Progenitor cell of endocrine pancreas (in vitro differentiated cells): ENCODE data around the gene CD68. TPM values are rescaled to one million over a fixed set of nuclear protein-coding genes. Genes with fewer than 3 reads are reported as not detected.
A peak's percentile ranks its signal among the peaks of the same experiment; 100 is the strongest.

Source experiments
- DNase-seq: peaks from one replicate; pipeline ENCODE4 v3.0.0; 2021; ENCODE audit warnings: low spot score; ENCODE audit not compliant: unreplicated experiment
- H3K27ac Mint-ChIP-seq: 2 replicates; pipeline ENCODE4 v1.8.0; 2021; ENCODE audit warnings: mild to moderate bottlenecking, moderate library complexity, mixed read lengths
- H3K27me3 Mint-ChIP-seq: 2 replicates; pipeline ENCODE4 v1.8.0; 2021; ENCODE audit warnings: mixed read lengths
- H3K36me3 Mint-ChIP-seq: 2 replicates; pipeline ENCODE4 v1.8.0; 2022; ENCODE audit warnings: mixed read lengths; ENCODE audit not compliant: insufficient read depth
- H3K4me1 Mint-ChIP-seq: 2 replicates; pipeline ENCODE4 v1.8.0; 2021; ENCODE audit warnings: low read depth, mixed read lengths
- H3K4me3 Mint-ChIP-seq: 2 replicates; pipeline ENCODE4 v1.8.0; 2021; ENCODE audit warnings: low read depth, mild to moderate bottlenecking, moderate library complexity, mixed read lengths
- H3K9me3 Mint-ChIP-seq: 2 replicates; pipeline ENCODE4 v1.8.0; 2021; ENCODE audit warnings: low read depth, mixed read lengths
- total RNA-seq: library from RNA; stranded (reverse); gene quantifications from 2 replicates; pipeline ENCODE4 v1.2.1, GENCODE V29; 2021
- TF ChIP-seq, protein P1 (sequence below): fragments of 200-600 bp; sonication (generic); IDR thresholded peaks from one replicate; pipeline ENCODE4 v1.5.0; 2021; ENCODE audit warnings: antibody characterized with exemption, mild to moderate bottlenecking; ENCODE audit not compliant: unreplicated experiment

CD68 gene
- total RNA-seq, 1 donor from 2014 or later, result not detected

DNA sequence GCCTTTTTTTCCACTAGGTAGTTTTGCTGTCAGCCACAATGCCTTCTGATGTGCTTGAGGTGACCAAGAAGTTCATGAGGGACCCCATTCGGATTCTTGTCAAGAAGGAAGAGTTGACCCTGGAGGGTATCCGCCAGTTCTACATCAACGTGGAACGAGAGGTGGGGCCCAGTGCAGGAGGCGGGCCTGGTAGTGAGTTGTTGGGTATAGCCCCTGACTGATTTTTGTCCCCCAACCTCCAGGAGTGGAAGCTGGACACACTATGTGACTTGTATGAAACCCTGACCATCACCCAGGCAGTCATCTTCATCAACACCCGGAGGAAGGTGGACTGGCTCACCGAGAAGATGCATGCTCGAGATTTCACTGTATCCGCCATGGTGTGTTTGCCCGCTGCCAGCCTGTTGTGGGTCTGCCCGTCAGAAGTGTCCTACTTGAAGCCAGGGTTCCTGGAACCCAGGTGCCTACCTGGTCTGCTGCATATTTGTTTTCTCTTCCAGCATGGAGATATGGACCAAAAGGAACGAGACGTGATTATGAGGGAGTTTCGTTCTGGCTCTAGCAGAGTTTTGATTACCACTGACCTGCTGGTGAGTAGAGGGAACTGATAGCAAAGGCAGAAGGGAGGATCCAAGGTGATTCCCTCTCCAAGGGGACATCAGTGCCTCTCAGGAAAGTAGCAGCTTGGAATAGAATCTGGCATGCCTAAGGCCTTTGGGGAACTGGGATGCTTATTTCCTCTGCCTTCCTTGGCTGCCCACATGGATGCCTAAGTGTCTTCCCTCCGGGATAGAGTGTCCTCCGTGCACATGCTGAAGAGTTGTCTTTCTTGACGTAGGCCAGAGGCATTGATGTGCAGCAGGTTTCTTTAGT is 1.9 kb upstream of the CD68 start:
- Mint-ChIP-seq H3K36me3 (peaks cover 40% of the 10 kb centered on the region), H3K9me3 (no peaks in the 10 kb centered on the region), H3K4me1 (peaks cover 42% of the 10 kb centered on the region), H3K27me3 (no peaks in the 10 kb centered on the region), H3K4me3 (no peak overlapping the region), H3K27ac (peak overlapping the region; percentile 86)
- TF ChIP-seq, protein P1, sequence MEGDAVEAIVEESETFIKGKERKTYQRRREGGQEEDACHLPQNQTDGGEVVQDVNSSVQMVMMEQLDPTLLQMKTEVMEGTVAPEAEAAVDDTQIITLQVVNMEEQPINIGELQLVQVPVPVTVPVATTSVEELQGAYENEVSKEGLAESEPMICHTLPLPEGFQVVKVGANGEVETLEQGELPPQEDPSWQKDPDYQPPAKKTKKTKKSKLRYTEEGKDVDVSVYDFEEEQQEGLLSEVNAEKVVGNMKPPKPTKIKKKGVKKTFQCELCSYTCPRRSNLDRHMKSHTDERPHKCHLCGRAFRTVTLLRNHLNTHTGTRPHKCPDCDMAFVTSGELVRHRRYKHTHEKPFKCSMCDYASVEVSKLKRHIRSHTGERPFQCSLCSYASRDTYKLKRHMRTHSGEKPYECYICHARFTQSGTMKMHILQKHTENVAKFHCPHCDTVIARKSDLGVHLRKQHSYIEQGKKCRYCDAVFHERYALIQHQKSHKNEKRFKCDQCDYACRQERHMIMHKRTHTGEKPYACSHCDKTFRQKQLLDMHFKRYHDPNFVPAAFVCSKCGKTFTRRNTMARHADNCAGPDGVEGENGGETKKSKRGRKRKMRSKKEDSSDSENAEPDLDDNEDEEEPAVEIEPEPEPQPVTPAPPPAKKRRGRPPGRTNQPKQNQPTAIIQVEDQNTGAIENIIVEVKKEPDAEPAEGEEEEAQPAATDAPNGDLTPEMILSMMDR, result no peak
- no peak for DNase-seq

DNA sequence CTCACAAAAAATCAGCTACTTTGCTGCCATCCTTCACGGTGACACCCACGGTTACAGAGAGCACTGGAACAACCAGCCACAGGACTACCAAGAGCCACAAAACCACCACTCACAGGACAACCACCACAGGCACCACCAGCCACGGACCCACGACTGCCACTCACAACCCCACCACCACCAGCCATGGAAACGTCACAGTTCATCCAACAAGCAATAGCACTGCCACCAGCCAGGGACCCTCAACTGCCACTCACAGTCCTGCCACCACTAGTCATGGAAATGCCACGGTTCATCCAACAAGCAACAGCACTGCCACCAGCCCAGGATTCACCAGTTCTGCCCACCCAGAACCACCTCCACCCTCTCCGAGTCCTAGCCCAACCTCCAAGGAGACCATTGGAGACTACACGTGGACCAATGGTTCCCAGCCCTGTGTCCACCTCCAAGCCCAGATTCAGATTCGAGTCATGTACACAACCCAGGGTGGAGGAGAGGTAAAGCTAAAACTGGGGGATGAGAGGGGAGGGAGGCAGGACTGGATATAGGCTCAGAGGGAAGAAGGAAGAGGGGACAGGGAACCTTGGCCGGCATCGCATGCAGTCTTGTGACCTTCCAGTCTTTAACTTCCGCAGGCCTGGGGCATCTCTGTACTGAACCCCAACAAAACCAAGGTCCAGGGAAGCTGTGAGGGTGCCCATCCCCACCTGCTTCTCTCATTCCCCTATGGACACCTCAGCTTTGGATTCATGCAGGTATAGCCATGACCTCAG is 581 bp downstream of the CD68 start:
- H3K9me3 Mint-ChIP-seq, result no peaks in the 10 kb centered on the region
- DNase-seq, result no peak
- H3K4me1 Mint-ChIP-seq, result peaks cover 42% of the 10 kb centered on the region
- peaks cover 32% of the 10 kb centered on the region for H3K36me3 Mint-ChIP-seq
- no peaks in the 10 kb centered on the region for H3K27me3 Mint-ChIP-seq
- TF ChIP-seq, protein P1, result no peak
- peak overlapping the region; percentile 97 for H3K27ac Mint-ChIP-seq
- H3K4me3 Mint-ChIP-seq, result no peak overlapping the region

DNA sequence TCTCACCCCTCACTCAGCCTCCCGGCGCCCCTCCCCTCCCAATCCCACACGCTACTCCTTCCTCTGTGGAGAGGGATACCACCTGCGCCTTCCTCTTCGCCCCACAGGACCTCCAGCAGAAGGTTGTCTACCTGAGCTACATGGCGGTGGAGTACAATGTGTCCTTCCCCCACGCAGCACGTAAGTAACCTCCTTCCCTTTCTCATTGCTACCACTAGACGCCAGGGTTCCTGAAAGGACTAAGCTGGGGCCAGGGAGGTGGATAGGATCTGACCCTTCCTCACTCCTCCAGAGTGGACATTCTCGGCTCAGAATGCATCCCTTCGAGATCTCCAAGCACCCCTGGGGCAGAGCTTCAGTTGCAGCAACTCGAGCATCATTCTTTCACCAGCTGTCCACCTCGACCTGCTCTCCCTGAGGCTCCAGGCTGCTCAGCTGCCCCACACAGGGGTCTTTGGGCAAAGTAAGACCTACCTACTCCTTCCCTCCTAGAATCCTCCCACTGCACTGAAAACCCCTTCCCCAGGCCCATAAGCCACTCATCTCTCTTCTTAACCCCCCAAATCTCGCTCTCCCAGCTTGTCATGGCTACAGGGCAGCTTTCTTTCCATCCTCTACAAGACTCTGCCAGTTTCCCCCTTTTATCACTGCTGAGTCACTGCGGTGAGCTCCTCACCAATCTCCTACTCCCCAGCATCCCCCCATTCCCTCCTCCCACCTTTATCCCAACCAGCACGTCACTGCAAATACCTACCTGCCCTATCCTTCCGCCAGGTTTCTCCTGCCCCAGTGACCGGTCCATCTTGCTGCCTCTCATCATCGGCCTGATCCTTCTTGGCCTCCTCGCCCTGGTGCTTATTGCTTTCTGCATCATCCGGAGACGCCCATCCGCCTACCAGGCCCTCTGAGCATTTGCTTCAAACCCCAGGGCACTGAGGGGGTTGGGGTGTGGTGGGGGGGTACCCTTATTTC is 1.5 kb downstream of the CD68 start:
- Mint-ChIP-seq H3K27ac (peak overlapping the region; percentile 85), H3K4me1 (peaks cover 39% of the 10 kb centered on the region), H3K9me3 (no peaks in the 10 kb centered on the region), H3K36me3 (peaks cover 28% of the 10 kb centered on the region), H3K4me3 (peak overlapping the region; percentile 29), H3K27me3 (no peaks in the 10 kb centered on the region)
- DNase-seq, result no peak
- TF ChIP-seq, protein P1, result no peak

DNA sequence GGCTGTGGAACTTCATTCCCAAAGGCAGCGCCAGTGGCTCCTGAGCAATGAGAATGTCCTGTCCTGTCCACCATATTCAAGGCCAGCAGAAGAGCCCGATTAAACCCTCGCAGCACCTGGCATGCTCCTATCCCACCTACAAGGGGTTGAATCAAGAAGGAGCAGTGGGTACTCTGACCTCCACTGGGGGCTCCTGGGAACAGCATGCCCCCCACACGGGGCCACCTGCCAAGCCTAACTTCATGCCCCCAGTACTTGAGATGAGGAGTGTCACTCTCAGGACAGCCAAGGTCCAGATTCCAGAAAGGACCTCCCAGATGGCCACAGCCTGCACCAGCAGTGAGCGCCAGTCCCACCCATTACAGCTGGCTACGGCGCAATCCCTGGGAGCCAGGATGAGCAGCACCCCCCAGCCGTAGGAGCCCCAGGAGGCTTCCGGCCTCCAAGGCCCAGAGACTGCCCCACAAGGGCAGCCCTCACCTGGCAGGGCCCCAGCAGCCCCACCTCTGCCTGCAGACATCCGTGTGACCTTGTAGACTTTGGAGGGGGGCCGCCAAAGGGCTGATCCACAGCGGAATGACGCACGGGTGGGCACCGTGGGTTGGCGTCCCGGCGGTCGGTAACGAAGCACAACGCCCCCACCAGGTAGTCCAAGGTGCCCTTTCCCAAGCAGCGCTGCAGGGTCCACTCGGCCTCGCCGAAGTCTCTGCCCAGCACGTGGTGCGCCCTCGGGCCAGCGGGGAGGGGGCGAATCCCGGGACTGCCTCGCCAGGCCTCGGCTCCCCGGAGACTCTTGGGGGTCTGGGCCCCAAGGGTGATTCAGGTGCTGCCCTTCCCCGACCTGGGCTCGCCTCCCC is 3.2 kb downstream of the CD68 start:
- TF ChIP-seq, protein P1, result no peak
- H3K27me3 Mint-ChIP-seq, result no peaks in the 10 kb centered on the region
- H3K36me3 Mint-ChIP-seq, result peaks cover 20% of the 10 kb centered on the region
- peaks cover 38% of the 10 kb centered on the region for H3K4me1 Mint-ChIP-seq
- no peak for DNase-seq
- H3K4me3 Mint-ChIP-seq, result peak overlapping the region; percentile 56
- peak overlapping the region; percentile 100 for H3K27ac Mint-ChIP-seq
- H3K9me3 Mint-ChIP-seq, result no peaks in the 10 kb centered on the region
